NT2/D1 (cell line): ENCODE measurements around the gene DOCK9.

Experiments used
- YY1 ChIP-seq: IDR thresholded peaks from 2 replicates; pipeline ENCODE4 v1.6.1; 2011; ENCODE audit not compliant: insufficient read length, insufficient read depth
- ZNF274 ChIP-seq: IDR thresholded peaks from 2 replicates; pipeline ENCODE4 v1.6.1; 2011; ENCODE audit warnings: mild to moderate bottlenecking, low read depth, low read length

- TF ChIP-seq YY1 (no peak), ZNF274 (no peak)
Observed at GRCh38 chr13:98989469-98990235, 11.8 kb upstream of the DOCK9 start.
